Dendritic cell treated with granulocyte-macrophage colony-stimulating factor and Interleukin-4, amounts not matched to agents 40 ng/mL and 50 ng/mL, for 4 days (primary cell): ENCODE measurements around the gene SENP1.
"Not testable (repeated sequence)": the region's sequence is repeated elsewhere in the genome, so short reads cannot be mapped to it uniquely, and the experiment has no call there.

Experiments used
- H3K27ac Mint-ChIP-seq: one replicate; pipeline ENCODE4 v1.8.0; 2022; ENCODE audit warnings: mild to moderate bottlenecking, mixed read lengths
- H3K27me3 Mint-ChIP-seq: one replicate; pipeline ENCODE4 v1.8.0; 2022; ENCODE audit warnings: mild to moderate bottlenecking, mixed read lengths
- H3K36me3 Mint-ChIP-seq: one replicate; pipeline ENCODE4 v1.8.0; 2022; ENCODE audit warnings: low read depth, mixed read lengths
- H3K4me1 Mint-ChIP-seq: one replicate; pipeline ENCODE4 v1.8.0; 2022; ENCODE audit warnings: low read depth, mixed read lengths
- H3K4me3 Mint-ChIP-seq: one replicate; pipeline ENCODE4 v1.8.0; 2022; ENCODE audit warnings: mild to moderate bottlenecking, moderate library complexity, mixed read lengths
- H3K9me3 Mint-ChIP-seq: one replicate; pipeline ENCODE4 v1.8.0; 2022; ENCODE audit warnings: mixed read lengths
- intact Hi-C: fragments of 100-400 bp; cut with micrococcal nuclease; formaldehyde crosslinking; loops from one replicate; pipeline ENCODE4 v1.15.0; 2022

SENP1 gene

GRCh38 chr12:48105867-48106680 is at the start of gene SENP1:
Gene SENP1, minus strand, starts transcription at chr12:48106079. Its CDS starts 4,607 bp downstream, at chr12:48101472.
- Mint-ChIP-seq H3K9me3 (no peaks in the 10 kb centered on the region), H3K36me3 (peaks cover 13% of the 10 kb centered on the region), H3K4me3 (peak within 1 kb of the TSS; percentile 89), H3K4me1 (peaks cover 25% of the 10 kb centered on the region), H3K27ac (peak within 1 kb of the TSS; percentile 98), H3K27me3 (peaks cover 14% of the 10 kb centered on the region)
- intact Hi-C loops = loop anchor here (1.0 to 10.0 kb wide), 2 partner anchors 51 to 609 kb away; partner anchors contain the start of genes ASB8 and CCNT1

- H3K4me3 Mint-ChIP-seq = no peak overlapping the region
- H3K27me3 Mint-ChIP-seq = no peaks in the 10 kb centered on the region
- intact Hi-C loops = no loop called here
- H3K36me3 Mint-ChIP-seq = peaks cover 83% of the 10 kb centered on the region
- H3K27ac Mint-ChIP-seq = no peak overlapping the region
- H3K4me1 Mint-ChIP-seq = no peaks in the 10 kb centered on the region
- no peaks in the 10 kb centered on the region for H3K9me3 Mint-ChIP-seq
Observed at GRCh38 chr12:48151103-48151771, 45.4 kb upstream of the SENP1 start.

GRCh38 chr12:48145981-48146380 is 40.1 kb upstream of the SENP1 start:
- no peaks in the 10 kb centered on the region for H3K27me3 Mint-ChIP-seq
- intact Hi-C loops = no loop called here
- H3K9me3 Mint-ChIP-seq = no peaks in the 10 kb centered on the region
- H3K4me3 Mint-ChIP-seq = no peak overlapping the region
- no peaks in the 10 kb centered on the region for H3K4me1 Mint-ChIP-seq
- peaks cover 78% of the 10 kb centered on the region for H3K36me3 Mint-ChIP-seq
- no peak overlapping the region for H3K27ac Mint-ChIP-seq

GRCh38 chr12:48143898-48144297 is 38.0 kb upstream of the SENP1 start:
- Mint-ChIP-seq H3K36me3 (peaks cover 58% of the 10 kb centered on the region), H3K27me3 (no peaks in the 10 kb centered on the region), H3K27ac (no peak overlapping the region), H3K4me3 (no peak overlapping the region), H3K9me3 (no peaks in the 10 kb centered on the region), H3K4me1 (no peaks in the 10 kb centered on the region)
- intact Hi-C loops = no loop called here

GRCh38 chr12:48142818-48143674 is 37.2 kb upstream of the SENP1 start:
- Mint-ChIP-seq H3K27me3 (no peaks in the 10 kb centered on the region), H3K27ac (no peak overlapping the region), H3K4me1 (no peaks in the 10 kb centered on the region), H3K4me3 (no peak overlapping the region), H3K9me3 (no peaks in the 10 kb centered on the region), H3K36me3 (peaks cover 49% of the 10 kb centered on the region)
- intact Hi-C loops = no loop called here

GRCh38 chr12:48135027-48135426 is 29.1 kb upstream of the SENP1 start:
- Mint-ChIP-seq H3K27me3 (no peaks in the 10 kb centered on the region), H3K27ac (no peak overlapping the region), H3K4me1 (no peaks in the 10 kb centered on the region), H3K4me3 (no peak overlapping the region), H3K9me3 (no peaks in the 10 kb centered on the region), H3K36me3 (peaks cover 9% of the 10 kb centered on the region)
- intact Hi-C loops = no loop called here

- H3K27ac Mint-ChIP-seq = no peak overlapping the region
- intact Hi-C loops = no loop called here
- no peak overlapping the region for H3K4me3 Mint-ChIP-seq
- no peaks in the 10 kb centered on the region for H3K9me3 Mint-ChIP-seq
- H3K27me3 Mint-ChIP-seq = no peaks in the 10 kb centered on the region
- H3K4me1 Mint-ChIP-seq = no peaks in the 10 kb centered on the region
- H3K36me3 Mint-ChIP-seq = peaks cover 9% of the 10 kb centered on the region
Observed at GRCh38 chr12:48132826-48133225, 26.9 kb upstream of the SENP1 start.

GRCh38 chr12:48131517-48131916 is 25.6 kb upstream of the SENP1 start:
- Mint-ChIP-seq H3K4me3 (no peak overlapping the region), H3K4me1 (no peaks in the 10 kb centered on the region), H3K27ac (no peak overlapping the region), H3K36me3 (peaks cover 9% of the 10 kb centered on the region), H3K27me3 (no peaks in the 10 kb centered on the region), H3K9me3 (no peaks in the 10 kb centered on the region)
- intact Hi-C loops = no loop called here

- intact Hi-C loops = no loop called here
- H3K36me3 Mint-ChIP-seq = no peaks in the 10 kb centered on the region
- no peaks in the 10 kb centered on the region for H3K27me3 Mint-ChIP-seq
- H3K27ac Mint-ChIP-seq = no peak overlapping the region
- no peak overlapping the region for H3K4me3 Mint-ChIP-seq
- no peaks in the 10 kb centered on the region for H3K4me1 Mint-ChIP-seq
- H3K9me3 Mint-ChIP-seq = no peaks in the 10 kb centered on the region
Observed at GRCh38 chr12:48129376-48129775, 23.5 kb upstream of the SENP1 start.

GRCh38 chr12:48128800-48129199 is 22.9 kb upstream of the SENP1 start:
- no peaks in the 10 kb centered on the region for H3K9me3 Mint-ChIP-seq
- no peaks in the 10 kb centered on the region for H3K36me3 Mint-ChIP-seq
- H3K27me3 Mint-ChIP-seq = no peaks in the 10 kb centered on the region
- no peak overlapping the region for H3K27ac Mint-ChIP-seq
- no peaks in the 10 kb centered on the region for H3K4me1 Mint-ChIP-seq
- intact Hi-C loops = no loop called here
- no peak overlapping the region for H3K4me3 Mint-ChIP-seq

GRCh38 chr12:48126953-48127630 is 21.2 kb upstream of the SENP1 start:
- H3K27me3 Mint-ChIP-seq = no peaks in the 10 kb centered on the region
- H3K27ac Mint-ChIP-seq = no peak overlapping the region
- H3K4me3 Mint-ChIP-seq = no peak overlapping the region
- H3K4me1 Mint-ChIP-seq = no peaks in the 10 kb centered on the region
- H3K9me3 Mint-ChIP-seq = no peaks in the 10 kb centered on the region
- no peaks in the 10 kb centered on the region for H3K36me3 Mint-ChIP-seq
- intact Hi-C loops = no loop called here

GRCh38 chr12:48125985-48126384 is 20.1 kb upstream of the SENP1 start:
- Mint-ChIP-seq H3K27ac (no peak overlapping the region), H3K36me3 (no peaks in the 10 kb centered on the region), H3K4me3 (no peak overlapping the region), H3K27me3 (no peaks in the 10 kb centered on the region), H3K4me1 (no peaks in the 10 kb centered on the region), H3K9me3 (no peaks in the 10 kb centered on the region)
- intact Hi-C loops = no loop called here

- H3K36me3 Mint-ChIP-seq, H3K27ac Mint-ChIP-seq: not testable (repeated sequence)
Observed at GRCh38 chr12:48125542-48125941, 19.7 kb upstream of the SENP1 start.

More at GRCh38 chr12:48125542-48125941, 19.7 kb upstream of the SENP1 start:
- H3K4me1 Mint-ChIP-seq, H3K27me3 Mint-ChIP-seq, intact Hi-C loops, H3K9me3 Mint-ChIP-seq, H3K4me3 Mint-ChIP-seq: not testable (repeated sequence)
